ENCODE measurements around the gene MARS2. TPM values are rescaled to one million over a fixed set of nuclear protein-coding genes. Genes with fewer than 3 reads are reported as not detected.

Gene MARS2
- total RNA-seq (13.6 TPM), polyA plus RNA-seq (10 to 100 TPM; 10.6 to 16.1 (median 12.4) TPM)

DNA sequence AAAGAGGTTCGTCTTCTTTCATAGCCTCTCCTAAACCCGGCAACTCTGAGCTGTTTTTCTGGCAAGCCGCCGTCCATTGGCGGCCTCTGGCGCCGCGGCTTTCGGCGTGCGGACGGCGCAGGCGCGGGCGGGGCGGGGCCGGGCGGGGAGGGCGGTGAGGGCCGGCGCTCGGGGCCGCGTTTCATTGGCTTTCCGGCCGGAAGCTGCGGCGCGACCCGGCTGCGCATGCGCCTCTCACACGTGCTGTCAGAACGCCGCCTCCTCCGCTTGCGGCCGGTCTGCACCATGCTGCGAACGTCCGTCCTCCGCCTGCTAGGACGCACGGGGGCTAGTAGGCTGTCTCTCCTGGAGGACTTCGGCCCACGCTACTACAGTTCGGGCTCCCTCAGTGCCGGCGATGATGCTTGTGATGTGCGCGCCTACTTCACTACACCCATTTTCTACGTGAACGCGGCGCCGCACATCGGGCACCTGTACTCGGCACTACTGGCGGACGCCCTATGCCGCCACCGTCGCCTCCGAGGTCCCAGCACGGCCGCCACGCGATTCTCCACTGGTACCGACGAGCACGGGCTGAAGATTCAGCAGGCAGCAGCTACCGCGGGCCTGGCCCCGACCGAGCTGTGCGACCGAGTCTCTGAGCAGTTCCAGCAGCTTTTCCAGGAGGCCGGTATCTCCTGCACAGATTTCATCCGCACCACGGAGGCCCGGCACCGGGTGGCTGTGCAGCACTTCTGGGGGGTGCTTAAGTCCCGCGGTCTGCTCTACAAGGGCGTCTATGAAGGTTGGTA lies at the start of gene MARS2:
TSS of gene MARS2 (plus strand) at position 249 of the 791 bp plus-strand sequence. CDS start at position 286, 37 bp downstream.
- peaks cover 17% of the 10 kb centered on the region for H3K36me3 Mint-ChIP-seq
- H3K27me3 Mint-ChIP-seq, result no peaks in the 10 kb centered on the region
- H3K4me1 Mint-ChIP-seq, result peaks cover 27 to 67% (median 51%) of the 10 kb centered on the region in 4 donors
- DNase-seq (peak; percentile 90 to 94 (median 94)), ATAC-seq (ENCODE audit: low read depth in 2 of 2) (peak; percentile 76 to 87)
- peaks cover 0 to 3% (median 0%) of the 10 kb centered on the region in 7 donors for H3K9me3 Mint-ChIP-seq
- H3K27ac Mint-ChIP-seq, result peak within 1 kb of the TSS; percentile 90 to 97 (median 94)
- peak within 1 kb of the TSS; percentile 98 for H3K4me3 ChIP-seq (ENCODE audit: low read depth, low read length)
- H3K4me1 ChIP-seq (ENCODE audit: control insufficient read depth, insufficient read depth, low read length, poor library complexity, severe bottlenecking), result peaks cover 55% of the 10 kb centered on the region
- peak within 1 kb of the TSS; percentile 87 for H3K27ac ChIP-seq (ENCODE audit: insufficient read depth, low read length, poor library complexity, severe bottlenecking)
- no peaks in the 10 kb centered on the region for H3K9me3 ChIP-seq (ENCODE audit: control insufficient read depth in 2 of 2, low read length in 2 of 2)
- H3K27me3 ChIP-seq (ENCODE audit: control insufficient read depth, insufficient read depth, low read length), result no peaks in the 10 kb centered on the region
- peaks cover 4% of the 10 kb centered on the region for H3K36me3 ChIP-seq (ENCODE audit: control insufficient read depth, insufficient read depth, low read length)
- peak within 1 kb of the TSS; percentile 84 to 97 (median 90) for H3K4me3 Mint-ChIP-seq

DNA sequence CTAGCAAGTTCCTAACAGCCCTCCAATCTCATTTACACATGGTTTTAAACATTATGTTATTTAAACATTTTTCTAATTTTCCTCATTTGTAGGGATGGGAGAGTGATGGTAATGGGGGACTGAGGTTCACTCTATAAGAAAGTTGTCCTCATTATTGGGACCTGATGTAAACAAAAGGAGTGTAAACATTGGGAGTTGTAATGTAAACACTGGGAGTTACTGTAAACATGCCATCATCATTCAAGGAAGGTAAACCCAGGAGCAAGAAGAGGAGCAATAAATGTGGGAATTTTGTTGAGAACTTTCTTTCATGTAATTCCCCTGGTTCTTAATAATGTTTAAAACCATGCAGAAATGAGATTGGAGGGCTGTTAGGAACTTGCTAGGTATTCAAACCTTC lies 47.6 kb upstream of the MARS2 start:
- Mint-ChIP-seq H3K4me1 (peaks cover 0 to 5% (median 0%) of the 10 kb centered on the region in 4 donors), H3K27ac (no peak overlapping the region), H3K4me3 (no peak overlapping the region), H3K36me3 (no peaks in the 10 kb centered on the region), H3K27me3 (peaks cover 18% of the 10 kb centered on the region), H3K9me3 (peaks cover 0 to 5% (median 0%) of the 10 kb centered on the region in 7 donors)
- H3K36me3 ChIP-seq (ENCODE audit: control insufficient read depth, insufficient read depth, low read length), result no peaks in the 10 kb centered on the region
- H3K27ac ChIP-seq (ENCODE audit: insufficient read depth, low read length, poor library complexity, severe bottlenecking), result no peak overlapping the region
- H3K4me1 ChIP-seq (ENCODE audit: control insufficient read depth, insufficient read depth, low read length, poor library complexity, severe bottlenecking), result no peaks in the 10 kb centered on the region
- no peaks in the 10 kb centered on the region for H3K27me3 ChIP-seq (ENCODE audit: control insufficient read depth, insufficient read depth, low read length)
- ATAC-seq (ENCODE audit: low read depth in 2 of 2) (no peak), DNase-seq (no peak)
- no peak overlapping the region for H3K4me3 ChIP-seq (ENCODE audit: low read depth, low read length)
- H3K9me3 ChIP-seq (ENCODE audit: control insufficient read depth in 2 of 2, low read length in 2 of 2), result no peaks in the 10 kb centered on the region

DNA sequence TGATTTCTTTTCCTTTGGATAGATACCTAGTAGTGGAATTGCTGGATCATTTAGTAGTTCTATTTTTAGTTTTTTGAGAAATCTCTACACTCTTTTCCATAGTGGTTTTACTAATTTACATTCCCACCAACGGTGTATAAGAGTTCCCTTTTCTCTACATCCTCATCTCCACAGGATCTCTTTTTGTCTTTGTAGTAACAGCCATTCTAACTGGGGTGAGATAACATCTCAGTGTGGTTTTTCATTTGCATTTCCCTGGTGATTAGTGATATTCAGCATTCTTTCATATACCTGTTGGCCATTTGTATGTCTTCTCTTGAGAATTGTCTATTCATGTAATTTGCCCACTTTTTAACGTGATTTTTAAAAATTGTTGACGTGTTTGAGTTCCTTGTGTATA lies 43.5 kb upstream of the MARS2 start:
- Mint-ChIP-seq H3K36me3 (no peaks in the 10 kb centered on the region), H3K9me3 (peaks cover 2 to 21% (median 10%) of the 10 kb centered on the region in 7 donors), H3K27ac (no peak overlapping the region), H3K27me3 (peaks cover 22% of the 10 kb centered on the region), H3K4me3 (no peak overlapping the region), H3K4me1 (peaks cover 0 to 4% (median 3%) of the 10 kb centered on the region in 4 donors)
- peaks cover 2% of the 10 kb centered on the region for H3K27me3 ChIP-seq (ENCODE audit: control insufficient read depth, insufficient read depth, low read length)
- DNase-seq (no peak), ATAC-seq (ENCODE audit: low read depth in 2 of 2) (no peak)
- no peaks in the 10 kb centered on the region for H3K4me1 ChIP-seq (ENCODE audit: control insufficient read depth, insufficient read depth, low read length, poor library complexity, severe bottlenecking)
- H3K9me3 ChIP-seq (ENCODE audit: control insufficient read depth in 2 of 2, low read length in 2 of 2), result peaks cover 8 to 10% of the 10 kb centered on the region in 2 experiments
- H3K27ac ChIP-seq (ENCODE audit: insufficient read depth, low read length, poor library complexity, severe bottlenecking), result no peak overlapping the region
- no peaks in the 10 kb centered on the region for H3K36me3 ChIP-seq (ENCODE audit: control insufficient read depth, insufficient read depth, low read length)
- no peak overlapping the region for H3K4me3 ChIP-seq (ENCODE audit: low read depth, low read length)

DNA sequence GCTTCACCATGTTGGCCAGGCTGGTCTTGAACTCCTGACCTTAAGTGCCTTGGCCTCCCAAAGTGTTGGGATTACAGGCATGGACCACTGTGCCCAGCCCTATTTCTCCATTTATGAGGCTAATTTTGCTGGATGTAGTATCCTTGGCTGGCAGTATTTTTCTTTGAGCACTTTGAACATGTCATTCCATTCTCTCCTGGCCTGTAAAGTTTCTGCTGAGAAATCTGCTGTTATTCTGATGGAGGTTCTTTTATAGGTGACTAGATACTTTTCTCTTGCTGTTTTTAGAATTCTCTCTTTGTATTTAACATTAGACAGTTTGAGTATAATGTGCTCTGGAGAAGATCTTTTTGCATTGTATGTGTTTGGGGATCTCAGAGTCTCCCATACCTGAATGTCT lies 38.9 kb upstream of the MARS2 start:
- Mint-ChIP-seq H3K4me1 (peaks cover 0 to 6% (median 3%) of the 10 kb centered on the region in 4 donors), H3K4me3 (no peak overlapping the region), H3K36me3 (peaks cover 5% of the 10 kb centered on the region), H3K27ac (no peak overlapping the region), H3K9me3 (peaks cover 4 to 31% (median 10%) of the 10 kb centered on the region in 7 donors), H3K27me3 (peaks cover 35% of the 10 kb centered on the region)
- peaks cover 13 to 20% of the 10 kb centered on the region in 2 experiments for H3K9me3 ChIP-seq (ENCODE audit: control insufficient read depth in 2 of 2, low read length in 2 of 2)
- ATAC-seq (ENCODE audit: low read depth in 2 of 2), result no peak
- peaks cover 9% of the 10 kb centered on the region for H3K27me3 ChIP-seq (ENCODE audit: control insufficient read depth, insufficient read depth, low read length)
- no peaks in the 10 kb centered on the region for H3K4me1 ChIP-seq (ENCODE audit: control insufficient read depth, insufficient read depth, low read length, poor library complexity, severe bottlenecking)
- H3K27ac ChIP-seq (ENCODE audit: insufficient read depth, low read length, poor library complexity, severe bottlenecking), result no peak overlapping the region
- no peak overlapping the region for H3K4me3 ChIP-seq (ENCODE audit: low read depth, low read length)
- no peaks in the 10 kb centered on the region for H3K36me3 ChIP-seq (ENCODE audit: control insufficient read depth, insufficient read depth, low read length)
- DNase-seq, result no peak

DNA sequence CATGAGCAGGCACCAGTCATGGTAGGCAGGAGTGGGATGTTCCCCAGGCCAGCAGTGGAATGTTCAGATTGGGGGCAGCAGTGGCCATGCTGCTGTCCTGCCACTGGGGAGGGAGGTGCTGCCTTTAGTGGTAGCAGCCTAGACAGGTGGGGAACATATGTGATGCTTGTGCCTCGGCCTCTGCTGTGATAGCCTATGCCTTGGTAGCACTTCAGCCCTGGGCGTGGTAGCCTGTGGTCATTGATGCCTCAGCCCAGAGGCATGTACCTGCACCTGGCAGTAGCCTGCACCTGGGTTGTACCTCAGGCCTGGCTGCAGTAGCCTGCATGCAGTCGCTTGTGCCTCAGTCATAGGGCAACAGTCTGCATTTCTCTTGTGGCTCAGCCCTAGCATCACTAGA lies 36.9 kb upstream of the MARS2 start:
- H3K36me3 ChIP-seq (ENCODE audit: control insufficient read depth, insufficient read depth, low read length), result no peaks in the 10 kb centered on the region
- no peak for DNase-seq
- no peak overlapping the region for H3K4me3 ChIP-seq (ENCODE audit: low read depth, low read length)
- H3K27me3 ChIP-seq (ENCODE audit: control insufficient read depth, insufficient read depth, low read length), result peaks cover 12% of the 10 kb centered on the region
- Mint-ChIP-seq H3K4me3 (no peak overlapping the region), H3K9me3 (peaks cover 3 to 31% (median 9%) of the 10 kb centered on the region in 7 donors), H3K4me1 (peaks cover 0 to 4% (median 2%) of the 10 kb centered on the region in 4 donors), H3K27me3 (peaks cover 55% of the 10 kb centered on the region), H3K27ac (no peak overlapping the region), H3K36me3 (peaks cover 5% of the 10 kb centered on the region)
- ATAC-seq (ENCODE audit: low read depth in 2 of 2), result no peak
- peaks cover 13 to 20% of the 10 kb centered on the region in 2 experiments for H3K9me3 ChIP-seq (ENCODE audit: control insufficient read depth in 2 of 2, low read length in 2 of 2)
- no peak overlapping the region for H3K27ac ChIP-seq (ENCODE audit: insufficient read depth, low read length, poor library complexity, severe bottlenecking)
- H3K4me1 ChIP-seq (ENCODE audit: control insufficient read depth, insufficient read depth, low read length, poor library complexity, severe bottlenecking), result no peaks in the 10 kb centered on the region

DNA sequence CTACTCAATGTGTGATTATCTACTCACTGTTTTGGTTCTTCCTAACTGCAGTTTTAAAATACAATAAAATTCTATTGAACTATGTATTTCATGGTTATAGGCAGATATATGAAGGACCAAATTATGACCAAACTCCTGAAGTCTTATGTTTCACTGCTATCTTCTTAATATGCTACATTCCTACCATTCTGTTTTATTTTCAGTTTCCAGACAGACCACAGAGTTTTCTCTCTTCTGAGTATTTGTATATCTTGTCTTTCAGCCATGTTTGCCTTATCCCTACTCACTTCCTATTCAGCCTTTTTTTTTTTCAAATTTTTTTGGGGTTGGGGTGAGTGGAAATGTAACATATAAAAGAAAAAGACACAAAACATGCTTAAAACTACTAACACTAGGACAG lies 36.1 kb upstream of the MARS2 start:
- H3K27me3 ChIP-seq (ENCODE audit: control insufficient read depth, insufficient read depth, low read length), result peaks cover 12% of the 10 kb centered on the region
- Mint-ChIP-seq H3K4me1 (peaks cover 0 to 2% (median 1%) of the 10 kb centered on the region in 4 donors), H3K27ac (no peak overlapping the region), H3K36me3 (peaks cover 5% of the 10 kb centered on the region), H3K27me3 (peaks cover 52% of the 10 kb centered on the region), H3K4me3 (no peak overlapping the region), H3K9me3 (peaks cover 3 to 27% (median 7%) of the 10 kb centered on the region in 7 donors)
- H3K4me1 ChIP-seq (ENCODE audit: control insufficient read depth, insufficient read depth, low read length, poor library complexity, severe bottlenecking), result no peaks in the 10 kb centered on the region
- DNase-seq (no peak), ATAC-seq (ENCODE audit: low read depth in 2 of 2) (no peak)
- H3K36me3 ChIP-seq (ENCODE audit: control insufficient read depth, insufficient read depth, low read length), result no peaks in the 10 kb centered on the region
- no peak overlapping the region for H3K4me3 ChIP-seq (ENCODE audit: low read depth, low read length)
- H3K9me3 ChIP-seq (ENCODE audit: control insufficient read depth in 2 of 2, low read length in 2 of 2), result peaks cover 13 to 20% of the 10 kb centered on the region in 2 experiments
- no peak overlapping the region for H3K27ac ChIP-seq (ENCODE audit: insufficient read depth, low read length, poor library complexity, severe bottlenecking)

DNA sequence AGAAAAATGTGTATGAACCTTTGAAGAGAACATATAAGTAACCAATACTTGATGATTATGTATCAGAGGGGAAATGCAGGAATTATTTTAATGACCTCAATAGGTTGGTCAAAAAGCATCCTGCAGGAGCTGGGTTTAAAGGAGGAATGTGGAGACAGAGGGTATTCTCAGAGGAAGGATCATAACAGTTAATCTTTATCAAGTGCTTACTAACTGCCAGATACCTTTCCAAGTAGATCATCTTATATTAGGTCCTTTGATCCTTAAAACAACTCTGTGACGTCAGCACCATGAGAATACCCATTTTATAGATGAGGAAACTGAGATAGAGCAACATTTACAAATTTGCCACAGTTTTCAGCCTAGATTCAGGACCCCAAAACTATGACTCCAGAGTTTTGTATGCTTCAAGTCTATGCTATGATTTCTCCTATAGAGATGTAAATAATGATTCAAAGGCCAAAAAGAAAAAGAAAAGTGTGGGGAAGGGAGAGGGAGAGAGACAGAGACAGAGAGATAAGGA lies 32.7 kb upstream of the MARS2 start:
- Mint-ChIP-seq H3K36me3 (peaks cover 5% of the 10 kb centered on the region), H3K27ac (no peak overlapping the region), H3K4me1 (peaks cover 0 to 2% (median 0%) of the 10 kb centered on the region in 4 donors), H3K4me3 (no peak overlapping the region), H3K9me3 (peaks cover 0 to 3% (median 2%) of the 10 kb centered on the region in 7 donors), H3K27me3 (peaks cover 65% of the 10 kb centered on the region)
- Histone ChIP-seq H3K9me3 (ENCODE audit: control insufficient read depth in 2 of 2, low read length in 2 of 2) (peaks cover 0 to 4% of the 10 kb centered on the region in 2 experiments), H3K27me3 (ENCODE audit: control insufficient read depth, insufficient read depth, low read length) (peaks cover 18% of the 10 kb centered on the region), H3K36me3 (ENCODE audit: control insufficient read depth, insufficient read depth, low read length) (no peaks in the 10 kb centered on the region), H3K4me1 (ENCODE audit: control insufficient read depth, insufficient read depth, low read length, poor library complexity, severe bottlenecking) (no peaks in the 10 kb centered on the region), H3K4me3 (ENCODE audit: low read depth, low read length) (no peak overlapping the region), H3K27ac (ENCODE audit: insufficient read depth, low read length, poor library complexity, severe bottlenecking) (no peak overlapping the region)
- no peak for ATAC-seq (ENCODE audit: low read depth in 2 of 2)
- no peak for DNase-seq
